Stimulated activated effector memory CD8-positive, alpha-beta T cell treated with anti-CD3 and anti-CD28 coated beads, Interleukin-12 subunit alpha, Interleukin-12 subunit beta, amount 100 ng/mL, for 72 hours (primary cell): ENCODE results near the gene CRYGN.

Experiments used
- ATAC-seq: fragments of 150-1000 bp; cut with Tn5 transposase; 2 replicates; pipeline ENCODE4 v1.10.0; 2021
- DNase-seq, 2 donors: peaks; one replicate each; pipeline ENCODE4 v3.0.0; 2021 to 2022; ENCODE audit warnings: low spot score in 2 of 2
- H3K27ac Mint-ChIP-seq: one replicate; pipeline ENCODE4 v1.8.0; 2022; ENCODE audit warnings: mild to moderate bottlenecking, mixed read lengths
- H3K36me3 Mint-ChIP-seq: one replicate; pipeline ENCODE4 v1.8.0; 2022; ENCODE audit warnings: mild to moderate bottlenecking, mixed read lengths
- H3K4me1 Mint-ChIP-seq: one replicate; pipeline ENCODE4 v1.8.0; 2022; ENCODE audit warnings: mixed read lengths
- H3K4me3 Mint-ChIP-seq: one replicate; pipeline ENCODE4 v1.8.0; 2022; ENCODE audit warnings: mild to moderate bottlenecking, mixed read lengths
- H3K9me3 Mint-ChIP-seq: one replicate; pipeline ENCODE4 v1.8.0; 2022; ENCODE audit warnings: mixed read lengths

CRYGN gene

GRCh38 chr7:151437159-151437553 is 2.8 kb downstream of the CRYGN start:
- H3K36me3 Mint-ChIP-seq, result no peaks in the 10 kb centered on the region
- ATAC-seq (no peak), DNase-seq (no peak)
- H3K4me3 Mint-ChIP-seq, result no peak overlapping the region
- H3K9me3 Mint-ChIP-seq, result no peaks in the 10 kb centered on the region
- no peak overlapping the region for H3K27ac Mint-ChIP-seq
- H3K4me1 Mint-ChIP-seq, result peaks cover 39% of the 10 kb centered on the region

DNA sequence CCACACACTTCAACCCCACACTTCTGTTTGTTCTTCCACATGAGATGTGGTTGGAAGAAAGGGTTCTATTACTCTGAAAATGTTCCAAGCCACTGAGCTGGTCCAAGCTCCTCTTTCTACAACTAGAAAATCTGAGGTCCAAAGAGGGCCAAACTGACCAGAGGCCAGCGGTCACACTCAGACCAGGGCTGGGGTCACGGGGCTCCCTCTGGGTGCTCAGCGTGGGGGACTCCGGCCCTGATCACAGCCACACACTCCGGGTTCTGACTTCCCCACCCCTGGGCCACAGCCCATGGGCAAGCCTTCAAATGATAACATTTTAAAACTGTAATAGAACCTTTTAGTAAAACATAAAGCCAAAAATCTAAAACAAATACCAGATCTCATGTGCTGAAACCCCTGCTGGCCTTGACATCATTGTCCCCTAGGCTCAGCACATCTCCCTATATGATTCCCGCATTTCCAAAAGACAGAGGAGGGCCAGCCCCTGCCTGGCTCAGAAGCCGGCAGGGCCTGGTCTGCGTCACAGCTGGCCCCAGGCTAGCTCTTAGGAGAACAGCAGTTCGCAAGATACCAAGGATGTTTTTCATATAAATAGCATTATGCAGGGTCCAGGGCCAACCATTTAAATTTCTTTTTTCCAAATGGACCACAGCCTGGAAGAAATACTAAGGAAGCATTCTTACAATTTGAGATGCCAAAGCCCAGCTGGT is 3.3 kb downstream of the CRYGN start:
- Mint-ChIP-seq H3K36me3 (no peaks in the 10 kb centered on the region), H3K27ac (no peak overlapping the region), H3K9me3 (no peaks in the 10 kb centered on the region), H3K4me1 (peaks cover 38% of the 10 kb centered on the region), H3K4me3 (no peak overlapping the region)
- ATAC-seq (no peak), DNase-seq (no peak)

DNA sequence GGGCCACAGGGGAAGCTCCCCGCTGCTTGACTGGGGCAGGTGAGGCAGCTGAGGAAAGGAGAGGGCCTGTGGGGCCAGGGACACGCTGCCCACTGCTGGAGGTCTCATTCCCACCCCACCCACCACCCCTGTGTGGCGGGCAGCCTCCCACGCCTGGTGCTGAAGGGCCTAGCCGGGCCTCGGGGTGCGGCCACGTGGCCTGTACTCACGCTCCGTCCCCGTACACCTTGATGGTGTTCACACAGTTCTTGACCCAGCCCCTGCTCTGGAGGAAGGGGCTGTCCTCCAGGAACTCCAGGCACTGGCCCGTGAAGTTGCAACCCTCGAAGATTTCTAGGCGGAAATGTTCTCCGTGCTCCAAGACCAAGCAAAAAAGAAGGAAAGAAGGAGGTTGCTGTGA is 4.0 kb downstream of the CRYGN start:
- no peaks in the 10 kb centered on the region for H3K9me3 Mint-ChIP-seq
- ATAC-seq, result no peak

GRCh38 chr7:151435103-151435916 is 4.6 kb downstream of the CRYGN start:
- H3K4me3 Mint-ChIP-seq, result no peak overlapping the region
- peak overlapping the region; percentile 26 for H3K27ac Mint-ChIP-seq
- DNase-seq (no peak), ATAC-seq (no peak)
- peaks cover 31% of the 10 kb centered on the region for H3K4me1 Mint-ChIP-seq
- H3K9me3 Mint-ChIP-seq, result no peaks in the 10 kb centered on the region
- H3K36me3 Mint-ChIP-seq, result no peaks in the 10 kb centered on the region

More for the DNA sequence above, 4.0 kb downstream of the CRYGN start:
- Mint-ChIP-seq H3K4me3 (no peak overlapping the region), H3K27ac (no peak overlapping the region), H3K36me3 (no peaks in the 10 kb centered on the region), H3K4me1 (peaks cover 35% of the 10 kb centered on the region)
- DNase-seq, result no peak

DNA sequence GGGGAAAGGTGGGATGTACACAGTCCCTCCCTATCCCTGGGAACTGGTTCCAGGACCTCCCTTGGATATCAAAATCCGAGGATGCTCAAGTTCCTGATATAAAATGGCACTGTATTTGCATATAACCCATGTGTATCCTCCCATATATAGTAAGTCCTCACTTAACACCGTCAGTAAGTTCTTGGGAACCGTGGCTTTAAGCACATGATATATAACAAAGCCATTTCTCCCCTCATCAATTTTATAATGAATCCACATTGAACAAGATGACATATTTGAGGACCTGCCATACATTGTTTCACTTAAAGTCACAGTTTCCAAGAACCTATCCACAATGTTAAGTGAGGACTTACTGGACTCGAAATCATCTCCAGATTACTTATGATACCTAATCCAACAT is 5.4 kb downstream of the CRYGN start:
- H3K36me3 Mint-ChIP-seq, result no peaks in the 10 kb centered on the region
- DNase-seq (no peak), ATAC-seq (no peak)
- no peaks in the 10 kb centered on the region for H3K9me3 Mint-ChIP-seq
- peak overlapping the region; percentile 26 for H3K27ac Mint-ChIP-seq
- peaks cover 31% of the 10 kb centered on the region for H3K4me1 Mint-ChIP-seq
- H3K4me3 Mint-ChIP-seq, result no peak overlapping the region

DNA sequence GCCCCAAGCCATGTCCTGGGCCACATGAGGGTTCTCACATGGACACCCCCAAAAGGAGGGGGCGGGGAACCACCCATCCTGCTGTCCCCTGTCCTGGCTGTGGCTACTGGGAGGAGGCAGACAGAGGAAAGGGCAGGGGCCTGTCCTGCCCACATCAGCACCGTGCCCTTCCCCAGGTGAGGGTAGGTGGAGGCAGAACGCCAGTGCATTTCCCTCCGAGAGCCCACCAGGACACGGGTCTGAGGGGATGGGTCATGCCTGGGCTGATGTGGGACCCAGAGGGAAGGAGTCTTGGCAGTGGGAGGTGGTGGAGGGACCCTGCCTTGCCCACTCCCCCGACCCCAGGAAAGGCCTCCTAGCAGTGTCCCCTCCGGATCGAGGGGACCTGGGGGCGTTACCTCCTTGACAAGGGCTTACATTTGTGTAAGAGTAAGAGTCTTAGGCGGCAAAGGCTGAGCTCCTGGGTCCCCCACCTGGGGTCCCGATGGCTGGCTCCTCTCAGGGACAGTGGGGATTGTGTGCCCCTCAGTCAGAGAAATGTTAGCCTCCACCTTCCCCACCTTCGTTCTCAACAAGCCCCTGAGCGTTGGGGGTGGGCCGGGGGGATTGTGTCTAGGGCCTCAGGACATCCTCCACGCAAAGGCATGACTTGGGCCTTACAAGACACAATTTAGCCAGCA is 6.1 kb downstream of the CRYGN start:
- ATAC-seq (no peak), DNase-seq (no peak)
- Mint-ChIP-seq H3K4me3 (peak overlapping the region; percentile 47), H3K27ac (peak overlapping the region; percentile 92), H3K9me3 (no peaks in the 10 kb centered on the region), H3K4me1 (peaks cover 36% of the 10 kb centered on the region), H3K36me3 (no peaks in the 10 kb centered on the region)

- Mint-ChIP-seq H3K27ac (peak overlapping the region; percentile 92), H3K4me1 (peaks cover 46% of the 10 kb centered on the region), H3K9me3 (no peaks in the 10 kb centered on the region), H3K36me3 (no peaks in the 10 kb centered on the region), H3K4me3 (peak overlapping the region; percentile 47)
- peak in 1 of 2 donors; percentile 70 for DNase-seq
- ATAC-seq, result peak; percentile 90
These were observed 7.1 kb downstream of the CRYGN start for GRCh38 chr7:151432658-151433521.

- peaks cover 48% of the 10 kb centered on the region for H3K4me1 Mint-ChIP-seq
- no peak for DNase-seq
- H3K4me3 Mint-ChIP-seq, result no peak overlapping the region
- no peaks in the 10 kb centered on the region for H3K36me3 Mint-ChIP-seq
- H3K27ac Mint-ChIP-seq, result no peak overlapping the region
- no peaks in the 10 kb centered on the region for H3K9me3 Mint-ChIP-seq
- ATAC-seq, result no peak
These were observed 8.1 kb downstream of the CRYGN start for GRCh38 chr7:151431768-151432311.

GRCh38 chr7:151431281-151431767 is 8.6 kb downstream of the CRYGN start:
- peaks cover 48% of the 10 kb centered on the region for H3K4me1 Mint-ChIP-seq

GRCh38 chr7:151430391-151431205 is 9.3 kb downstream of the CRYGN start:
- no peak for ATAC-seq
- Mint-ChIP-seq H3K36me3 (no peaks in the 10 kb centered on the region), H3K27ac (peak overlapping the region; percentile 77), H3K4me1 (peaks cover 48% of the 10 kb centered on the region), H3K9me3 (no peaks in the 10 kb centered on the region), H3K4me3 (peak overlapping the region; percentile 34)
- no peak for DNase-seq

More at GRCh38 chr7:151431281-151431767, 8.6 kb downstream of the CRYGN start:
- Mint-ChIP-seq H3K4me3 (no peak overlapping the region), H3K36me3 (no peaks in the 10 kb centered on the region), H3K9me3 (no peaks in the 10 kb centered on the region), H3K27ac (no peak overlapping the region)
- DNase-seq (no peak), ATAC-seq (no peak)

- Mint-ChIP-seq H3K9me3 (no peaks in the 10 kb centered on the region), H3K27ac (peak overlapping the region; percentile 77), H3K36me3 (no peaks in the 10 kb centered on the region), H3K4me1 (peaks cover 48% of the 10 kb centered on the region), H3K4me3 (peak overlapping the region; percentile 34)
- DNase-seq (no peak), ATAC-seq (peak; percentile 74)
These were observed 10.2 kb downstream of the CRYGN start for GRCh38 chr7:151429560-151430331.

DNA sequence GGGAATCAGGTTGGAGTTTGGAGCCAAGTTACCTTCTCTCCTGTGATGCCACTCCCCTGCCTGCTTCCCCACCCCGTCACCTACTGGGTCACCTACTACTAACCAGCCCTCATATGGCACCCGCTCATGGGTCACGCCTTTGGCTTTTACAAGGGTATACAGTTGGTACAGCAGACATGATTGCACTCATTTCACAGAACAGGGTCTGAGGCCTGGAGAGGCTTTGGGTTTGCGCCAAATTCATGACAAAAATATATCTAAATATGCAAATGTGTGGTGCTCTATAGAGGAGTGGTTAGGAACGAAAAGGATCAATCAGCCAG is 10.7 kb downstream of the CRYGN start:
- ATAC-seq (no peak), DNase-seq (no peak)
- H3K9me3 Mint-ChIP-seq, result no peaks in the 10 kb centered on the region
- no peak overlapping the region for H3K4me3 Mint-ChIP-seq
- peaks cover 48% of the 10 kb centered on the region for H3K4me1 Mint-ChIP-seq
- no peaks in the 10 kb centered on the region for H3K36me3 Mint-ChIP-seq
- peak overlapping the region; percentile 77 for H3K27ac Mint-ChIP-seq
